GM12874 (cell line): ENCODE results near the gene EPHB1.

ENCODE experiments used
- TF ChIP-seq, protein P1 (sequence below): IDR thresholded peaks from 2 replicates; pipeline ENCODE4 v1.5.1; 2011; ENCODE audit warnings: low read depth, mild to moderate bottlenecking, control low read depth, low read length, moderate library complexity; ENCODE audit not compliant: insufficient read depth

The EPHB1 gene

DNA sequence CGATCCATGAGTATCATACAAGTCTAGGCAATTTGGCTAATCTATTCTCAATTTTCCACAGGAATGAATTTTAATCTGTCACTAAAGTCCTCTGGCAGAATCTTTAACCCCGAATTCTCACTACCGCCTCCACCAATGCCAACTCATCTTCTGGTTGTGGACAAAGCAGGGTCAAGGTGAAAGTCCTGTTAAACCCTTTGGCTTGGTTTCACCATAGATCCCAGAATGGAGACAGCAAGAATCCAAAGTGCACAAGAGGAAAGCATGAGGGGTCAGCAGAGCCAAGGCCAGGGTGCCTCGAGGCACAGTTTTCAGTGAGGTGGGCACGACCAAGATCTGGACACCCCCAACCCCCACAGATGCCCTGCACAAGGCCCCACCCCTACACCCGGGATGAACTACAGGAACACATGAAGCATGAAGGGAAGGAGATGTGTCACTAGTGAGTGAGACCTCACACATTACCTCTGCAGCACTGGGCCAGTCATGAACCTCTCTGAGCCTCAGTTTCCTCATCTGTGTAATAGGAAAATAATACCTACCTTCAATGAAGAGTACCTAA, 466.2 kb downstream of the EPHB1 start:
- TF ChIP-seq, protein P1, sequence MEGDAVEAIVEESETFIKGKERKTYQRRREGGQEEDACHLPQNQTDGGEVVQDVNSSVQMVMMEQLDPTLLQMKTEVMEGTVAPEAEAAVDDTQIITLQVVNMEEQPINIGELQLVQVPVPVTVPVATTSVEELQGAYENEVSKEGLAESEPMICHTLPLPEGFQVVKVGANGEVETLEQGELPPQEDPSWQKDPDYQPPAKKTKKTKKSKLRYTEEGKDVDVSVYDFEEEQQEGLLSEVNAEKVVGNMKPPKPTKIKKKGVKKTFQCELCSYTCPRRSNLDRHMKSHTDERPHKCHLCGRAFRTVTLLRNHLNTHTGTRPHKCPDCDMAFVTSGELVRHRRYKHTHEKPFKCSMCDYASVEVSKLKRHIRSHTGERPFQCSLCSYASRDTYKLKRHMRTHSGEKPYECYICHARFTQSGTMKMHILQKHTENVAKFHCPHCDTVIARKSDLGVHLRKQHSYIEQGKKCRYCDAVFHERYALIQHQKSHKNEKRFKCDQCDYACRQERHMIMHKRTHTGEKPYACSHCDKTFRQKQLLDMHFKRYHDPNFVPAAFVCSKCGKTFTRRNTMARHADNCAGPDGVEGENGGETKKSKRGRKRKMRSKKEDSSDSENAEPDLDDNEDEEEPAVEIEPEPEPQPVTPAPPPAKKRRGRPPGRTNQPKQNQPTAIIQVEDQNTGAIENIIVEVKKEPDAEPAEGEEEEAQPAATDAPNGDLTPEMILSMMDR = no peak

DNA sequence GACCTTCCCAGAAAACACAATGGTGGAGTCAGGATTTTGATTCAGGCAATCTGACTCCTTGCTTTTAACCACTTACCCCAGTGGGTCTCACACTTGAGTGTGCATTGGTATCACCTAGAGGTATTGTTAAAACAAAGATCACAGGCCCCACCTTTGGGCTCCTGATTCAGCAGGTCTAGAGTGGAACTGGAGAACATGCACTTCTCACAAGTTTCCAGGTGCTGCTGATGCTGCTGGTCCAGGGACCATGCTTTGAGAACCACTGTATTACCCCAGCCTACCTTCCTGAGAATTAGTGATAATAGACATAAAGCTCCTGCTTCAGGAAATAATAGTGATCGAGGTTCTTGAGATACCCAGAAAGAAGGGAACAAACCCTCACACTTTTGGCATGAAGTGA, 466.9 kb downstream of the EPHB1 start:
- TF ChIP-seq, protein P1 = no peak

DNA sequence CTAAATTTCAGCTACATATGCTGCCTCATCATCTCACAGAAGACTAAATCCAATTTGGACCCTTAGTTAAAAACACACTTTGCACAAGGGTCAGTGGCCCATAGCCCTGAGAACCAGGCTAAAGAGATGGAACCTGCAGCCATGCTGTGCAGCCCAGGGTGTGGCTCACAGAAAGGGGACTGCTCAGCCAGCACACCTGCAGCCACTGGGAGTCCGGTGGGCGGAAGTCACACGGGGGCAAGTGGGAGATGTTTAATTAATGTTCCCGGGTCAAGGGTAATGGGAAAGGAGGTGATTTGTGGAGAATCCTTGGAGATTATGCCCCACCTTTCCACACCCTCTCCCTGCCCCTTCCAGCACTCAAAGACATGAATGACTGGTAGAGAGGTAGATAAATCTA, 467.4 kb downstream of the EPHB1 start:
- TF ChIP-seq, protein P1 = no peak

DNA sequence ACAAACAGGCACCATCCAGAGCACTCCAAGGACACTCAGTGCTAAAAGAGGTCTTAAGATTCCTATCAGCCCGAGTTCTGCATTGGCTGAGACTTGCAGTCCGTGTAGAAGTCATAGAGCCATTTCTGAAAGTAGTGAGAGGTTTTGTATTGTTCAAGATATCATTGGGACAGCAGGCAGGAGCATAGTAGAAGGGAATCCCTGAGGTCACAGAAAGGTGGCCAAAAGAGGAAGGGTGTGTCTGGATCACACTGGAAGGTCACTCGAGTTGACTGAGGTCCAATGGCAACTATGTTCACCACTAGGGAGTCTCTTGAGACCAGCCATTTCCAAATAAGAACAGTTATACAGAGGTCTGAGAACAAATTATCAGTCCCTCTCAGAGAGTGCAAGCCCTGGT, 468.3 kb downstream of the EPHB1 start:
- TF ChIP-seq, protein P1 = no peak

DNA sequence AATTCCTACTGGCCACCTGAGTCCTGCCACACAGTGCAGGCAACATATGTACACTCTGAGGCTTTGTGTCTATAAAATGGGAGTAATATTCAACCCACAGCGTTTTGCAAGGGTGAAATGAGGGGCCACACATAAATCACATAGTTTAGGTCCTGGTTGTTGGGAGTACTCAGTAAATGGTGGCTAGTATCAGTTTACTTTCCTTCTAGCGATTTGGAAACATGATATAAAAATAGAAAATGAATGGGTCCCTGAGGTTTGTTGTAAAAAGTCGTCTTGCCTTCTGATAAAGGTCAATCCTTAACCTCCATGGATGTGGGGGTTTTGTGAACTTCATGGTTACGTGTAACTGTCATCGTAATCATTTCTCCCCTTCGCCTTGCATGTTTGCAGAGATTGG, 472.4 kb downstream of the EPHB1 start:
- TF ChIP-seq, protein P1 = no peak

DNA sequence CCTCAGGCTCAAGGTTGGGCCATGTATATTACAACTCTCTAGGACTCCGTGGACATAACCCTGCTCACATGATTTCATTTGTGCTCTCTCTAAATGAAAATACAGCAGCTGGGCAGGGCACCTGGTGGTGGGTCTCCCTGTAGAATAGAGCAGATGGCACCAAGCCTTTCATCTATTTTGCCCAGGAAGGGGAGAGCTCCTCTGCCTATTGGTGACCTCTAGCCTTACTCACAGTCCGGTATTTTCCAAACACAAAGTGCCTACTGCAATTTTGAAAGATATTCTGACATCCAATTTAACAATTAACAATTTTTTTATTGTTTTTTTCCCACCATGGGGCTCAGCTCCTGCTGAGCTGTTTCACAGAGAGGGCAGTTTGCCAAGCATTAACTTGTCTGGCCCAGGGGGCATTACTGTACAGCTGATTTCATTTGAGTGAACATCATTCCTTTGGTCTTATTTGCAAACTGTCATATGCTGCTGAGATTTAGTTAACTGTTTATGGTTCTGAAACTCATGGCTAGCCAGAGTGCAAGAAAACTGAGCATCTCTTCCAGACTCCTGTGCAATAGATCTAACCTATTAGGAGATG, 474.0 kb downstream of the EPHB1 start:
- TF ChIP-seq, protein P1 = no peak

DNA sequence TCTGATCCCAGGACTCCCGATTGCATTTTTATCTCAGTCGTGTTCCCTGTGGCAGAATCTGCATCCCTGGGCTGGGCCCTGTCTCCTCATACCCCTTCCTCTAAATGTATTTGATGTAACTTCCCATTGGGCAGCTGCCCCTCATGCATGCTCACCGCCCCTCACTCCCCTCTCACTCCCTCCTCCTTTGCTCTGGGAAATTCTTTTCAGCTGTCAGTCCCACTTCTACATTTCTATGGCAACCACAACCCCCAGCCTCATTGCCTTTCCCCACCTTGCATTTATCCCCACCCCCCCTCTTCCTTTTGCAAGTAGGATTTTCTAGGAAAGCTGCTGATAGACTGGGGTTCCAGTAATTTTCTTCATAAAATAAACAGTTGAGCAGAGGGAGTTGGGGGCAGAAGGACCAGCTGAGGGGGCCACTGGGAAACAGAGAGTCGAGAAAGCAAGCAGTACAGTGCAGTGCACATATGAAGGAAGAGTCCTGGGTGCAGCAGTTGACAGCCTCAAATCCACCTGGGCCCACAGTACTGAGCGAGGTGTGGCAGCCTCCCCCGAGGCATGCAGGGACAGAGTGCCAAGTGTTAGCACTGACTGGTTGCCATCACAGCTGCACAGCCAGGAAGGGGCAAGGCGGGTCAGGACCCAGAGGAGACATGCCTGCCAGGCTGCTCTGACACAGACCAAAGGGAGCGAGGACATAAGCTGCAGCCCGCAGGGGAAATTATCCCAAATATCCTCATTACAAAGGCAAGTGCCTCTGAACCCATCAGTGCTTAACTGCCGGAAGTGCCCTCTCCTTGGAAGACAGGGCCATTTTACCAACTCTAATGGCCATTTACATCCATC, 476.3 kb downstream of the EPHB1 start:
- TF ChIP-seq, protein P1 = no peak
